ENCODE data around the gene TOMM40L.

The TOMM40L gene

GRCh38 chr1:161197560-161198193 lies 28.2 kb upstream of the TOMM40L start:
- DNase-seq = no peak

- DNase-seq = no peak
Measured at GRCh38 chr1:161198194-161198896, 27.5 kb upstream of the TOMM40L start.

- no peak for DNase-seq
Measured at GRCh38 chr1:161198897-161199431, 26.9 kb upstream of the TOMM40L start, which contains the start of gene ADAMTS4. TSS of gene ADAMTS4 (minus strand) at chr1:161199054. CDS start at chr1:161198627, 427 bp downstream.

- no peak for DNase-seq
Measured at GRCh38 chr1:161199506-161200139, 26.2 kb upstream of the TOMM40L start.

- no peak for DNase-seq
Measured at GRCh38 chr1:161200421-161200991, 25.4 kb upstream of the TOMM40L start.

- no peak for DNase-seq
Measured at GRCh38 chr1:161200992-161201835, 24.6 kb upstream of the TOMM40L start.

- peak; percentile 91 for DNase-seq
Measured at GRCh38 chr1:161201836-161202712, 23.8 kb upstream of the TOMM40L start, which contains the start of gene NDUFS2. TSS of gene NDUFS2 (plus strand) at chr1:161202367. CDS start at chr1:161202386, 19 bp downstream.

- DNase-seq = no peak
Measured at GRCh38 chr1:161206411-161207140, 19.3 kb upstream of the TOMM40L start.

- DNase-seq = no peak
Measured at GRCh38 chr1:161207173-161207572, 18.7 kb upstream of the TOMM40L start.

GRCh38 chr1:161209790-161210409 lies 16.0 kb upstream of the TOMM40L start:
- DNase-seq = peak; percentile 56

- no peak for DNase-seq
Measured at GRCh38 chr1:161214369-161214768, 11.5 kb upstream of the TOMM40L start.

- DNase-seq = no peak
Measured at GRCh38 chr1:161215076-161215475, 10.8 kb upstream of the TOMM40L start, which contains the start of gene FCER1G. TSS of gene FCER1G (plus strand) at chr1:161215295. CDS start at chr1:161215322, 27 bp downstream.

- DNase-seq = no peak
Measured at GRCh38 chr1:161216945-161217712, 8.7 kb upstream of the TOMM40L start.

- no peak for DNase-seq
Measured at GRCh38 chr1:161217831-161218230, 8.0 kb upstream of the TOMM40L start.

- DNase-seq = no peak
Measured at GRCh38 chr1:161218301-161219077, 7.4 kb upstream of the TOMM40L start.

- no peak for DNase-seq
Measured at GRCh38 chr1:161219078-161219892, 6.6 kb upstream of the TOMM40L start.

GRCh38 chr1:161220002-161220401 lies 5.9 kb upstream of the TOMM40L start:
- no peak for DNase-seq
